Measurements from ENCODE around the gene FNDC4.
"Not testable (repeated sequence)": the region's sequence is repeated elsewhere in the genome, so short reads cannot be mapped to it uniquely, and the experiment has no call there.

FNDC4 gene, protein sequence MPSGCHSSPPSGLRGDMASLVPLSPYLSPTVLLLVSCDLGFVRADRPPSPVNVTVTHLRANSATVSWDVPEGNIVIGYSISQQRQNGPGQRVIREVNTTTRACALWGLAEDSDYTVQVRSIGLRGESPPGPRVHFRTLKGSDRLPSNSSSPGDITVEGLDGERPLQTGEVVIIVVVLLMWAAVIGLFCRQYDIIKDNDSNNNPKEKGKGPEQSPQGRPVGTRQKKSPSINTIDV

GRCh38 chr2:27494944-27495554, at the start of gene FNDC4:
Gene FNDC4, minus strand, starts transcription at chr2:27495200. Its CDS starts 521 bp downstream, at chr2:27494679.
- DNase-seq (ENCODE audit: low read depth), result peak; percentile 31

GRCh38 chr2:27544143-27544821, 49.3 kb upstream of the FNDC4 start:
- no peak for DNase-seq (ENCODE audit: low read depth)

GRCh38 chr2:27539649-27540048, 44.6 kb upstream of the FNDC4 start:
- not testable (repeated sequence) for DNase-seq (ENCODE audit: low read depth)

DNA sequence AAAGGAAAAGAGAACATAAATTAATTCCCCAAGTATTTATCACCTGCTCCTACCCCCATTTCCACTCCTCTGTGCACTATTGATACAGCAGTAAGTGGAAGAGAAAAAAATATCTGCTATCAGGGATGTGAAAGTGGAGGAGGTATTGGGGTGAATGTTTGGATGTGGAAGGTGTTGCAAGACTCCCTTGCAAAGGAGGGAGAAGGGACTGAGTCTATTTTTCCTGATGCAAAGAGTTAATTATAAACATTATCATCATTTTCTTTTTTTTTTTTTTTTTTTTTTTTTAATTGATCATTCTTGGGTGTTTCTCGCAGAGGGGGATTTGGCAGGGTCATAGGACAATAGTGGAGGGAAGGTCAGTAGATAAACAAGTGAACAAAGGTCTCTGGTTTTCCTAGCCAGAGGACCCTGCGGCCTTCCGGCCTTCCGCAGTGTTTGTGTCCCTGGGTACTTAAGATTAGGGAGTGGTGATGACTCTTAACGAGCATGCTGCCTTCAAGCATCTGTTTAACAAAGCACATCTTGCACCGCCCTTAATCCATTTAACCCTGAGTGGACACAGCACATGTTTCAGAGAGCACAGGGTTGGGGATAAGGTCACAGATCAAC, 43.9 kb upstream of the FNDC4 start:
- not testable (repeated sequence) for DNase-seq (ENCODE audit: low read depth)

DNA sequence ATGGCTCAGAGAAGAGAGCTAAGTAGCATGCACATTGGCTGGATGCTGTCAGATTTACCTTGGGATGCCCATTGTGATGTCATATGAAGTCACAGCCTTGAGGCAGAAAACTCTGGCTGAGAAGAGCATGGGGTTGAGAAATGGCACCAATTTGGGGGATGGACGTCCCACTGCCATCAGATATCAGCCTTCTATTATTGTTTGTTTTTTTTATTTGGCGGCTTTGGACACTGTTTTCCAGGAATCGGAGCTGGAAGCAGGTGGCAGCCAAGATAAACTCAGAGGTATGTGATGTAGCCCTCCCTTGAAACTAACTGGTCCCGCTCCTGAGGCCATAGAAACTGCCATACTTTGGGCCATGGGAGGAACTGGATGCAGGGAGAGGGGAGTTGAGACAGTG, 42.3 kb upstream of the FNDC4 start:
- no peak for DNase-seq (ENCODE audit: low read depth)

- DNase-seq (ENCODE audit: low read depth), result no peak
Measured at GRCh38 chr2:27531983-27532382, 37.0 kb upstream of the FNDC4 start.

GRCh38 chr2:27527182-27527581, 32.2 kb upstream of the FNDC4 start:
- DNase-seq (ENCODE audit: low read depth), result peak; percentile 4

GRCh38 chr2:27522400-27522945, 27.5 kb upstream of the FNDC4 start:
- no peak for DNase-seq (ENCODE audit: low read depth)

GRCh38 chr2:27520316-27520715, 25.3 kb upstream of the FNDC4 start:
- no peak for DNase-seq (ENCODE audit: low read depth)

GRCh38 chr2:27518782-27519113, 23.7 kb upstream of the FNDC4 start:
- DNase-seq (ENCODE audit: low read depth), result no peak

DNA sequence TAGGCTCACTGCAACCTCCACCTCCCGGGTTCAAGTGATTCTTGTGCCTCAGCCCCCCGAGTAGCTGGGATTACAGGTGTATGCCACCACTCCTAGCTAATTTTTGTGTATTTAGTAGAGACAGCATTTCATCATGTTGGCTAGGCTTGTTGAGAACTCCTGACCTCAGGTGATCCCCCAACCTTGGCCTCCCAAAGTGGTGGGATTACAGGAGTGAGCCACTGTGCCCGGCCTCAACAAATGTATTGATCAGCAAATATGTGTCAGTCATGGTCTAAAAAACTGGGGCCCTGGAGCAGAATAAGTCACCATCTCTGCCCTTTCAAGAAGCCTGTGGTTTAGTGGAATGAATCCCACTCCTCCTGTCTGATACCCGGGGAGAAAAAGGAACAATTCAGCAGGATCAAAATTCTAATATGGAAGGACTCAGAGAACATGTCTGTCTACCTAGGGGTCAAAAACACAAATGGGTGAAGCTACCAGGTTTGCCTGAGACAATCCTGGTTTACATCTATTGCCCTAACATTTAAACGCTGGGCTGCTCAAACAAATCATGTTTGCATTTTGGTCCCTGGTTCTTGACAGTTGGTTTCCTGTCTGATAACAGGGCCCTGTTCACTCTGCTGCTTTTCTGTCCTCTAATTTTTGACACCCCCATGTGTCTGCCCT, 23.2 kb upstream of the FNDC4 start:
- no peak for DNase-seq (ENCODE audit: low read depth)

DNA sequence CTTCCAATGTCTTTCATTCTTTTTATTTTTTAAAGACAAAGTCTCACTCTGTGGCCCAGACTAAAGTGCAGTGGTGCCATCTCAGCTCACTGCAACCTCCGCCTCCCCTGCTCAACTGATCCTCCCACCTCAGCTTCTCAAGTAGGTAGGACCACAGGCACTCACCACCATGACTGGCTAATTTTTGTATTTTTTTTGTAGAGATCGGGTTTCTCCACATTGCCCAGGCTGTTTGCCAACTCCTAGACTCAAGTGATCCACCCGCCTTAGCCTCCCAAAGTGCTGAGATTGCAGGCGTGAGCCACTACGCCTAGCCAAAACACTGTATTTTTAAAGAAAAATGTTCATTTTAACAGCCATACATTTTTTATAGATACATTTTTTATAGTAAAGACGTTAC, 14.3 kb upstream of the FNDC4 start:
- peak; percentile 9 for DNase-seq (ENCODE audit: low read depth)

DNA sequence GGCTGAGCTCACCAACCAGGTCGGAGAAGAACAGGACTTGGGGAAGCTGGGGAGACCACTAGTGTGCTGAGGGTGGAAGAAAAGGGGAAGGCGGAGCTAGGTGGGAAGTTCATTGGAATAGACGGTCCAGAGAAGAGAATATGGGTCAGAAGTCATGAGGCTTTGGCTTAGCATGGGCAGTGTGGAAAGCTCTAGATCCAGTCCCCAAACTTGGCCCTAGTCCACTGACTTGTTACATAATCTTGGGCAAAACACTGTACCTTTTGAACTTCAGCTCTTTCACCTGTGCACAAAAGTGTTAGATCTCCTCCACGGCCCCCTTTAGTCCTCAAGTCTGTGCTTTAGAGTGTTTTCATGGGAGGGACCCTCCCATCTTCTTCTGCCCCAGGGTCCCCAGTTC, 12.3 kb upstream of the FNDC4 start:
- no peak for DNase-seq (ENCODE audit: low read depth)

DNA sequence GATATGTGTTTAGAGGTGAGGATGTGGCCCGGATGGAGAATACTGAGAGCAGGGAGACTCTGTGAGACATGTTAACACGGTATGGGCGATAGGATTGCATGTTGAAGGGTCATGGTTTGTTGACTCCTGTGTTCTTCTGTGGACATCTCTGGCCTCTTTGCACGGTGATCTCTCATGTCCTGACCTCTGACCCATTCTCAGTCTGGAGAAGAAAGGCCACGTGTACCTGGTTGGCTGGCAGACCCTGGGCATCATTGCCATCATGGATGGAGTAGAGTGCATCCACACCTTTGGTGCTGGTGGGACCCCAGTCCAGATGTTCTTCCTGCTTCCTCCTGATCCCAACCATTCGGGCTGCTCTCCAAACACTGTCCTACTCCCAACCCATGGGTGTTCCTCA, 11.6 kb upstream of the FNDC4 start:
- DNase-seq (ENCODE audit: low read depth), result no peak

DNA sequence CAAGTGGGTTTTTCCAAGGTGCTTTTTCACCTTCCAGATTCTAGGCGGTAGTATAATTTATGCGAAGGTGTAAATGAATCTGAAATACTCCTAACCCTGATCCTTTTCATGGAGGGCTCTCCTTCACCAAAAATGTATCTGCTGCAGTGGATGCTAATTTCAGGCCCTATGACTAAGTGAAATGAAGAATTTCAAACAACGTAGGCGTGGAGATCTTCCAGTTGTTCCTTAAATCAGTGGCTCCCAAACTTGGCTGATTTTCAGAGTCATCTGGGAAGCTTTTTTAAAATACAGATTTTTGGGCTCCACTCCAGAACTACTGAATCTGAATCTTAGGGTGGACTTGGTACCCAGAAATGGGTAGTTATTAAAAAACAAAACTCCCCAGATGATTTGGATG, 7.1 kb upstream of the FNDC4 start:
- DNase-seq (ENCODE audit: low read depth), result peak; percentile 16

- no peak for DNase-seq (ENCODE audit: low read depth)
Measured at GRCh38 chr2:27501042-27501441, 6.0 kb upstream of the FNDC4 start.

DNA sequence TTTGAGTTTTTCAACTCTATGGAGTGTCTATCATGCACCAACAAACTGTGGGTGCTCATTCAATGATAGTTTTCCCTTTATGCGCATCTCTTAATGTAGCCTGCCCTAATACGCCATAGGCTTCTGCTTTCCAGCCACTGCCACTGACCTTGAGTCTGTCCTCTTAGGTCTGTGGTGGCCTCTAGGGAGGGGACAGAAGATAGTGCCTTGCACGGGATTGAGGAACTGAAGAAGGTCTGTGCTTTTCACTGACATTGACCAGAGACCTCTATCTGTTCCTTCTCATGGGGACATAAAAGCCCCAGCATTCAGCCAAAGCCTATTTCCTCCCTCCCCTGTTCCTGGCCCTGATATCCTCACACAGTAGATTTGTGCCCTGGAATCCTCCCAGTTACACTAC, 4.0 kb upstream of the FNDC4 start:
- no peak for DNase-seq (ENCODE audit: low read depth)

GRCh38 chr2:27497288-27497627, 2.3 kb upstream of the FNDC4 start:
- no peak for DNase-seq (ENCODE audit: low read depth)

DNA sequence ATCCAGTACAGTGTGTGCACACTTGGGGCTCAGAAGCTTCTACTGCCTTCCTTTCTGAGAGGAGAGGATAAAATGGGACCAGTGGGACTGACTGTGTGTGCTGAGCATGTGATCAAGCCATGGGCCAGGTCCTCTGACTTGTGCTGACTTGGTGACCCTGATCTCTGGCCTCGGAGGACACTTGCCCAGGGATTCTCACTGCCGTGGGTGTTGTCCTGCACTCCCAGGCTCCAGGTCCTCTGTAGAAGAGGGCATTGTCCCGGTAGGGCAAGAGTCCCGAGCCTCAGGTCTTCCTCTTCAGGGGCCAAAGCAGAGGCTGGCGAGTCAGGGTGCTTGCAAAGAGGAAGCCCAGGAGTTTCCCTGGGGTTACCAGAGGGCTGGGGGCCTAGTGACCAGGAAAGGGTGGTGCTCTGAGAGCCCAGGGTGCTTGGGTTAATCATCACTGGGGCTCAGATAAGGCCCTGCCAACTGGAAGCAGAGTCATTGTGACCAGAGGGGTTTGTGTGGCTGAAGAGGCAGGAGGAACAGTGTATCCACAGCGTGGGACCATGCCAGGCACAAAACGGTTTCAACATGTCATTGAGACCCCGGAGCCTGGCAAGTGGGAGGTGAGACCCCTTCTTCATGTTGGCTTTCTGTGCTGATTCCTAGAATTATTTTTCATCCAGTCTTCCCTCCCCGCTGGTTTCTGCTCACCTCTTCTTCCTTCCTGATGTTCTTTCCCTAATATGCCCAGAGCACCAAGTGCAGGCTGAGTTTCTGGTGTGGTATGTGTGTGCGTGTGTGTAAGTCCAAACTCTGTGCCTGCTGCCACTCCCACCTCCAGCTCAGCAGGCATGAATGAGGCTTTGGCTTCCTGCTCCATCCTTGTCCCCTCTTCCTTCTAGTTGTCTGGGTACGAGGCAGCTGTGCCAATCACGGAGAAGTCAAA, 1.6 kb upstream of the FNDC4 start, which contains the start of gene GCKR:
TSS of gene GCKR (plus strand) at position 483 of the 931 bp plus-strand sequence. CDS start at position 549, 66 bp downstream.
- peak; percentile 61 for DNase-seq (ENCODE audit: low read depth)

- DNase-seq (ENCODE audit: low read depth), result no peak
Measured at GRCh38 chr2:27495840-27496356, 898 bp upstream of the FNDC4 start.
